Measurements from ENCODE around the gene RDH5. TPM values are rescaled to one million over a fixed set of nuclear protein-coding genes. Genes with fewer than 3 reads are reported as not detected.

The RDH5 gene
- total and polyA plus RNA-seq, 2 of the 13 experiments (the other 11 are each of a cell fraction or from before 2014, with no cell fraction given): 2.6 to 5.7 TPM

DNA sequence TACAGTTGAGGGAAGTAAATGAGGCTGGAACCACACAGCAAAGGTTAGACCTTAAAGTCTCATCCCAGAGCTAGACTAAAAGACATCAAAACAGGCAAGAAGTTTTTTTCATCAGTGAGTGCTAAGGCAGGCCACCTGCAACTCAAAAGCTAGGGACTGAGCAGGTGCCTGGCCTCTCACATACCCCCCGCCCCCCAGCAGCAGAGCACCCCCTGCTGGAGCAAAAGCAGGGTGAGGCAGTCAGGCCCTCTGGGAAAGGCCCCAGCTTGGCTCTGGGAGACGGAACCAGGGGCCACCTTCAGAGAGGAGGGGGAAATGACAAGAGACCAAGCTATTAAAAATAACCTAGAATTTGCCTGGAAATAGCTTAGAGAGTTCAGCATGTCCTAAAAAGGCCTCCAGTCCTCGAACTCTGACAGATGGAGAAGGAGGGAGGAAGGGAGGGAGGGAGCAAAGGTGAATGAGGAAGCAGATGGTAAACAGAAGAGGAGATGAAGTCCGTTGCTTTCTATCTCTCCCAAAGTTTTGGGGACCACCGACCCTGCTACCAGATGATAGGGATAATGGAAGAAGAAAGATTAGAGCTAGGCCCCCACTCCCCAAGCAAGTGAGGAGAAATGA lies 14.3 kb upstream of the RDH5 start:
- no peak overlapping the region for H3K4me3 ChIP-seq (replicated peaks in 1 of 3; ENCODE audit: insufficient read depth in 1 of 3, low read depth in 2 of 3, low read length in 3 of 3)
- ATAC-seq (peak; percentile 48), FAIRE-seq (no peak), DNase-seq (ENCODE audit: low spot score) (no peak)
- no peaks in the 10 kb centered on the region; the same call in 1 of the 2 replicates for H4K20me1 ChIP-seq (ENCODE audit: insufficient read depth, low read length)
- in situ Hi-C loops (cut with HindIII; ENCODE audit: extremely low pct_ligation_motif_present, low pct_unique_long_range_greater_than_20kb): no loop called here
- no peak overlapping the region for H3K27ac ChIP-seq (ENCODE audit: extremely low read length, insufficient read depth, low read length)
- H3K4me2 ChIP-seq (ENCODE audit: low read depth, low read length): no peak overlapping the region
- no peak overlapping the region for H2AFZ ChIP-seq (ENCODE audit: low read length)
- intact Hi-C loops (cut with micrococcal nuclease; ENCODE audit: unreplicated experiment): loop anchor here (2.0 kb wide), 1 partner anchor 15 kb away; the partner anchor contains the start of gene RDH5
- under 1% methylated on average over 5 of the region's 5 CpGs for WGBS (ENCODE audit: low lambda C conversion rate)
- H3K79me2 ChIP-seq (ENCODE audit: insufficient read depth, low read length): no peaks in the 10 kb centered on the region
- H3K9ac ChIP-seq (ENCODE audit: insufficient read depth, low read depth, low read length): no peak overlapping the region
- CTCF ChIA-PET (ENCODE audit: low intra/inter-chr PET ratio, low total read pairs): no interaction called here
- POLR2A ChIA-PET: interaction anchor here (1.4 to 3.4 kb wide), 4 partner anchors 10 to 24 kb away, joined by 3 to 14 read pairs (median 8); partner anchors contain the start of genes BLOC1S1, CD63 and RDH5
- BruUV-seq (replicated peaks): no TSS peak
- H3K27me3 ChIP-seq (ENCODE audit: control insufficient read depth in 1 of 2, insufficient read depth in 2 of 2, low read length in 2 of 2): peaks cover 1 to 57% of the 10 kb centered on the region in 2 experiments; a peak in 4 of 5 replicates
- peaks cover 70% of the 10 kb centered on the region for H3K4me1 ChIP-seq (ENCODE audit: insufficient read depth, low read length)
- H3K36me3 ChIP-seq (replicated peaks in 1 of 2; ENCODE audit: control insufficient read depth in 1 of 2, insufficient read depth in 2 of 2, low read length in 2 of 2): no peaks in the 10 kb centered on the region
- no peaks in the 10 kb centered on the region for H3K9me3 ChIP-seq (ENCODE audit: low read length)
- TF ChIP-seq ZNF496 (CRISPR knock-in tag; IDR thresholded peaks at IDR 0.05; ENCODE audit: insufficient replicate concordance): no peak
- TF ChIP-seq, protein P1, sequence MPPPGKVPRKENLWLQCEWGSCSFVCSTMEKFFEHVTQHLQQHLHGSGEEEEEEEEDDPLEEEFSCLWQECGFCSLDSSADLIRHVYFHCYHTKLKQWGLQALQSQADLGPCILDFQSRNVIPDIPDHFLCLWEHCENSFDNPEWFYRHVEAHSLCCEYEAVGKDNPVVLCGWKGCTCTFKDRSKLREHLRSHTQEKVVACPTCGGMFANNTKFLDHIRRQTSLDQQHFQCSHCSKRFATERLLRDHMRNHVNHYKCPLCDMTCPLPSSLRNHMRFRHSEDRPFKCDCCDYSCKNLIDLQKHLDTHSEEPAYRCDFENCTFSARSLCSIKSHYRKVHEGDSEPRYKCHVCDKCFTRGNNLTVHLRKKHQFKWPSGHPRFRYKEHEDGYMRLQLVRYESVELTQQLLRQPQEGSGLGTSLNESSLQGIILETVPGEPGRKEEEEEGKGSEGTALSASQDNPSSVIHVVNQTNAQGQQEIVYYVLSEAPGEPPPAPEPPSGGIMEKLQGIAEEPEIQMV (CRISPR knock-in tag; IDR thresholded peaks at IDR 0.05; ENCODE audit: low read depth): no peak
- no peak for TF ChIP-seq PCBP1 (IDR thresholded peaks at IDR 0.05; ENCODE audit: borderline replicate concordance, low read depth, low read length)
- peak; percentile 55; the same call in 1 of the 2 replicates for TF ChIP-seq MAZ (IDR thresholded peaks at IDR 0.05; ENCODE audit: borderline replicate concordance, low read depth, low read length)
- TF ChIP-seq MAZ (CRISPR knock-in tag; IDR thresholded peaks at IDR 0.05; ENCODE audit: low read depth): no peak
- TF ChIP-seq, protein P2, sequence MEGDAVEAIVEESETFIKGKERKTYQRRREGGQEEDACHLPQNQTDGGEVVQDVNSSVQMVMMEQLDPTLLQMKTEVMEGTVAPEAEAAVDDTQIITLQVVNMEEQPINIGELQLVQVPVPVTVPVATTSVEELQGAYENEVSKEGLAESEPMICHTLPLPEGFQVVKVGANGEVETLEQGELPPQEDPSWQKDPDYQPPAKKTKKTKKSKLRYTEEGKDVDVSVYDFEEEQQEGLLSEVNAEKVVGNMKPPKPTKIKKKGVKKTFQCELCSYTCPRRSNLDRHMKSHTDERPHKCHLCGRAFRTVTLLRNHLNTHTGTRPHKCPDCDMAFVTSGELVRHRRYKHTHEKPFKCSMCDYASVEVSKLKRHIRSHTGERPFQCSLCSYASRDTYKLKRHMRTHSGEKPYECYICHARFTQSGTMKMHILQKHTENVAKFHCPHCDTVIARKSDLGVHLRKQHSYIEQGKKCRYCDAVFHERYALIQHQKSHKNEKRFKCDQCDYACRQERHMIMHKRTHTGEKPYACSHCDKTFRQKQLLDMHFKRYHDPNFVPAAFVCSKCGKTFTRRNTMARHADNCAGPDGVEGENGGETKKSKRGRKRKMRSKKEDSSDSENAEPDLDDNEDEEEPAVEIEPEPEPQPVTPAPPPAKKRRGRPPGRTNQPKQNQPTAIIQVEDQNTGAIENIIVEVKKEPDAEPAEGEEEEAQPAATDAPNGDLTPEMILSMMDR (CRISPR knock-in tag; IDR thresholded peaks at IDR 0.05): peak; percentile 64
- TF ChIP-seq STAG1 (CRISPR knock-in tag; IDR thresholded peaks at IDR 0.05): peak; percentile 15; the same call in 1 of the 2 replicates
- TF ChIP-seq, protein P3, sequence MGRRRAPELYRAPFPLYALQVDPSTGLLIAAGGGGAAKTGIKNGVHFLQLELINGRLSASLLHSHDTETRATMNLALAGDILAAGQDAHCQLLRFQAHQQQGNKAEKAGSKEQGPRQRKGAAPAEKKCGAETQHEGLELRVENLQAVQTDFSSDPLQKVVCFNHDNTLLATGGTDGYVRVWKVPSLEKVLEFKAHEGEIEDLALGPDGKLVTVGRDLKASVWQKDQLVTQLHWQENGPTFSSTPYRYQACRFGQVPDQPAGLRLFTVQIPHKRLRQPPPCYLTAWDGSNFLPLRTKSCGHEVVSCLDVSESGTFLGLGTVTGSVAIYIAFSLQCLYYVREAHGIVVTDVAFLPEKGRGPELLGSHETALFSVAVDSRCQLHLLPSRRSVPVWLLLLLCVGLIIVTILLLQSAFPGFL (CRISPR knock-in tag; IDR thresholded peaks at IDR 0.05): no peak
- no peak for TF ChIP-seq ZSCAN25 (CRISPR knock-in tag; IDR thresholded peaks at IDR 0.05)
- TF ChIP-seq DPF2 (CRISPR knock-in tag; IDR thresholded peaks at IDR 0.05; ENCODE audit: borderline replicate concordance, low read depth): no peak
- no peak for TF ChIP-seq ZNF713 (CRISPR knock-in tag; IDR thresholded peaks at IDR 0.05)
- TF ChIP-seq ZNF850 (CRISPR knock-in tag; conservative IDR thresholded peaks at IDR 0.05): no peak
- TF ChIP-seq, protein P4, sequence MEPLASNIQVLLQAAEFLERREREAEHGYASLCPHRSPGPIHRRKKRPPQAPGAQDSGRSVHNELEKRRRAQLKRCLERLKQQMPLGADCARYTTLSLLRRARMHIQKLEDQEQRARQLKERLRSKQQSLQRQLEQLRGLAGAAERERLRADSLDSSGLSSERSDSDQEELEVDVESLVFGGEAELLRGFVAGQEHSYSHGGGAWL (CRISPR knock-in tag; IDR thresholded peaks at IDR 0.05): no peak
- no peak for TF ChIP-seq GATAD1 (CRISPR knock-in tag; IDR thresholded peaks at IDR 0.05)
- TF ChIP-seq SETDB1 (CRISPR knock-in tag; IDR thresholded peaks at IDR 0.05; ENCODE audit: borderline replicate concordance): no peak
- TF ChIP-seq, protein P5, sequence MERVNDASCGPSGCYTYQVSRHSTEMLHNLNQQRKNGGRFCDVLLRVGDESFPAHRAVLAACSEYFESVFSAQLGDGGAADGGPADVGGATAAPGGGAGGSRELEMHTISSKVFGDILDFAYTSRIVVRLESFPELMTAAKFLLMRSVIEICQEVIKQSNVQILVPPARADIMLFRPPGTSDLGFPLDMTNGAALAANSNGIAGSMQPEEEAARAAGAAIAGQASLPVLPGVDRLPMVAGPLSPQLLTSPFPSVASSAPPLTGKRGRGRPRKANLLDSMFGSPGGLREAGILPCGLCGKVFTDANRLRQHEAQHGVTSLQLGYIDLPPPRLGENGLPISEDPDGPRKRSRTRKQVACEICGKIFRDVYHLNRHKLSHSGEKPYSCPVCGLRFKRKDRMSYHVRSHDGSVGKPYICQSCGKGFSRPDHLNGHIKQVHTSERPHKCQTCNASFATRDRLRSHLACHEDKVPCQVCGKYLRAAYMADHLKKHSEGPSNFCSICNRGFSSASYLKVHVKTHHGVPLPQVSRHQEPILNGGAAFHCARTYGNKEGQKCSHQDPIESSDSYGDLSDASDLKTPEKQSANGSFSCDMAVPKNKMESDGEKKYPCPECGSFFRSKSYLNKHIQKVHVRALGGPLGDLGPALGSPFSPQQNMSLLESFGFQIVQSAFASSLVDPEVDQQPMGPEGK (CRISPR knock-in tag; IDR thresholded peaks at IDR 0.05): peak; percentile 63; the same call in 1 of the 2 replicates
- TF ChIP-seq RAD21 (CRISPR knock-in tag; IDR thresholded peaks at IDR 0.05): 0 out of 2 replicates have a peak, but pooled peaks have one; percentile 20
